ENCODE measurements around the gene DMXL2. TPM values are rescaled to one million over a fixed set of nuclear protein-coding genes. Genes with fewer than 3 reads are reported as not detected.
"Not testable (repeated sequence)": the region's sequence is repeated elsewhere in the genome, so short reads cannot be mapped to it uniquely, and the experiment has no call there.

DMXL2 gene, protein sequence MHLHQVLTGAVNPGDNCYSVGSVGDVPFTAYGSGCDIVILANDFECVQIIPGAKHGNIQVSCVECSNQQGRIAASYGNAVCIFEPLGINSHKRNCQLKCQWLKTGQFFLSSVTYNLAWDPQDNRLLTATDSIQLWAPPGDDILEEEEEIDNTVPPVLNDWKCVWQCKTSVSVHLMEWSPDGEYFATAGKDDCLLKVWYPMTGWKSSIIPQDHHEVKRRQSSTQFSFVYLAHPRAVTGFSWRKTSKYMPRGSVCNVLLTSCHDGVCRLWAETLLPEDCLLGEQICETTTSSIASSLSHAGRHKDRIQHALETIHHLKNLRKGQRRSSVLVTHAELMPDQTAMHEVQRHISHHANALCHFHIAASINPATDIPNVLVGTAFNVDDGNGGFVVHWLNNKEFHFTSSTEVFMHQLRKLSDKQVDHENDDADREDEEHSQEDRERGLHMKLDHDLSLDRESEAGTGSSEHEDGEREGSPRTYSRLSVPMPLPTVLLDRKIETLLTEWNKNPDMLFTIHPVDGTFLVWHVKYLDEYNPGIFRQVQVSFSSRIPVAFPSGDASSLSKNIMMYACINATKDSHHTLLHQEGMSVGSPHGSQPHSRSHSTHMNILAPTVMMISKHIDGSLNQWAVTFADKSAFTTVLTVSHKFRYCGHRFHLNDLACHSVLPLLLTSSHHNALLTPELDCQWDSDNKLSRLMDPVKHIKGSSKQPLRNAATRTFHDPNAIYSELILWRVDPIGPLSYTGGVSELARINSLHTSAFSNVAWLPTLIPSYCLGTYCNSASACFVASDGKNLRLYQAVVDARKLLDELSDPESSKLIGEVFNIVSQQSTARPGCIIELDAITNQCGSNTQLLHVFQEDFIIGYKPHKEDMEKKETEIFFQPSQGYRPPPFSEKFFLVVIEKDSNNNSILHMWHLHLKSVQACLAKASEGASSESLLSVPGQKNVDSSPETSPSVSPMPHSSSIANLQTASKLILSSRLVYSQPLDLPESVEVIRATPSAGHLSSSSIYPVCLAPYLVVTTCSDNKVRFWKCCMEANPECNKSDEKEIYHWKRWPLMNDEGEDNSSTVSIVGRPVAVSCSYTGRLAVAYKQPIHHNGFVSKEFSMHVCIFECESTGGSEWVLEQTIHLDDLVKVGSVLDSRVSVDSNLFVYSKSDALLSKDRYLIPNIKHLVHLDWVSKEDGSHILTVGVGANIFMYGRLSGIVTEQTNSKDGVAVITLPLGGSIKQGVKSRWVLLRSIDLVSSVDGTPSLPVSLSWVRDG (N-terminal part only)
- 32.8 and 37.8 TPM in 2 replicates for total RNA-seq (2014; rRNA removed; shearing (Covaris generic))

DNA sequence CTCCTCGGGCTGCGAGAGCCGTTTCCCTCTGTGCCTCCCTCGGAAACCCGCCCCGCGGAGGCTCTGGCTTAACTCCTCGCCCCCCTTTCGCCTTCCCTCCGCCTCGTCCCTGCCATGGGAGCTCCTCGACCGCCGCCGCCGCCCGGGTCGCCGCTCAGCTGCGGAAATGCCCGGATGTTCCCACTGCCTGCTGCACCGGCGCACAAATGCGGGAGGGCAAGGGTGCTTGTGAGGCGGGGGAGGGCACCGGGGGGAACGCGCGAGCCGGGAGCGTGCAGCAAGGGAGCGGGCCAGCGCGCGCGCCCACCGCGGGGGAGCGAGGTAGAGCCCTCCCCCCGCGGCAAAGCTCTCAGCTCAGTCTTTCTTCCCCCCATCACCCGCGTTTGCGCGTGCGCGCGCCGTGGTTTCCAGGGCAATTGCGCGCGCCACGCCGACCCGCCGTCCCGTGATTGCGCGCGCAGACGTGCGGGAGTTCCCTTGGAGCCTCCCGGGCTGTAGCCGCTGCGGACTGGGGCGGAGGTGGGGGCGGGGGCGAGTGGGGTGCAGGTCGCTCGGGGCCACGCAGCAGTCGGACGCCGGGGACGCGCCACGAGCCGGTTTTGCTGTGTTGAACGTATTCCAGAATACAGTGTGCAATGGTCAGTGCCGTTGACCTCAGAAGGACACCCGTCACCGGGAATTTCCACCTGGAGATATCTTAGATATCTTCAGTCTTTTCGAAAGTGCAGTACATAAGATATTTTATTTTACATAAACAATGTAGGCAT, at the start of gene DMXL2:
DMXL2 (minus strand) TSS at position 168 of the 767 bp plus-strand sequence. CDS start 226 bp downstream, outside the sequence.
- peak; percentile 89 for DNase-seq (ENCODE audit: low read depth)

DNA sequence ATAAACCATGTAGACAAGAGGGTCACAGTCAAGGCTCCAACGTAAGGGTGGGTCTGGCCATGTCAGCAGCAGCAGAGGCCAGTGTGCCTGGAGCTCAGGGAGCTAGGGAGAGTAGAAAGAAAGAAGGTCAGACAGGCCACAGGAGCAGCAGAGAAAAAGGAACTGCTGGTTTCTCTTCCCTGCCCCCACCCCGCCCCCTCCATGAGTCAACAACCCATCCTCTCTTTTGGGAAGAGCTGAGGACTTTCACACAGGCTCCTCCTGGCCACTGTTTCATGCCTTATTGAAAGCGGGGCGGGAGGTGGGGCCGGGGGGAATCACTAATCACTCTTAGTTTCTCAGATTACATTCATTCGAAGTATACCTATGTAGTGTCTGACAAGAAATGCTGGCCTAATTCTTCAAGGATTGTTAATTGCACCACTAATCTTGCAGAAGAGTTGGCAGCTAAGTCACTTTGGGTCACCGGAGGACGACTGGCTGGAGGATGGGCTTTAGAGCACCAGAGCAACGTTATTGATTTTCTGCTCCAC, 49.6 kb upstream of the DMXL2 start:
- DNase-seq (ENCODE audit: low read depth), result no peak

DNA sequence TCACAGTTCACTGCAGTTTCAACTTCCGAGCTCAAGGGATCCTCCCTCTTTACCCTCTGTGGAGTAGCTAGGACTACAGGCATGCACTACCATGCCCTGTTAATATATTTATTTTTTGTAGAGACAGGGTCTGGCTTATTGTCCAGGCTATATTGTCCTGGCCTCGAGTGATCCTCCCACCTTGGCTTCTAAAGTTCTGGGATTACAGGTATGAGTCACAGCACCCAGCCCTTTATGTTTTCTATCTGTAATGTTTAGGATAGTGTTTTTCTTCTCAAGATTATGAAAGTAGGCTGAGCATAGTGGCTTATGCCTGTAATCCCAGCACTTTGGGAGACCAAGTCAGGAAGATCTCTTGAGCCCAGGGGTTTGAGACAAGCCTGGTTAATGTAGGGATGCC, 46.8 kb upstream of the DMXL2 start:
- DNase-seq (ENCODE audit: low read depth), result no peak

DNA sequence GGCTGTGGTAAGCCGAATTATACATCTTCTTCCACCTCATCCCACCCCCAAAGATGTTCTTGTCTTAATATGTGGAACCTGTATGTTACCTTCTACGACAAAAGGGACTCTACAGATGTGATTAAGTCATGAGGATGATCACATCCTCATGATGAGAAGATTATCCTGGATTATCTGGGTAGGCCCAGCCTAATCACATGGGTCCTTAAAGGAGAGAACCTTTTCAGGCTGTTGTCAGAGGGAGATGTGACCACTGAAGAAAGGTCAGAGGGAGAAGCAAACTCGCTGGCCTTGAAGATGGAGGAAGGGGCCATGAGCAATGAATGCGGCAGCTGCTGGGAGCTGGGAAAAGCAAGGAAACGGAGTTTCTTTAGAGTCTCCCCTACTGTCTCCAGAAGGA, 45.9 kb upstream of the DMXL2 start:
- DNase-seq (ENCODE audit: low read depth), result no peak

DNA sequence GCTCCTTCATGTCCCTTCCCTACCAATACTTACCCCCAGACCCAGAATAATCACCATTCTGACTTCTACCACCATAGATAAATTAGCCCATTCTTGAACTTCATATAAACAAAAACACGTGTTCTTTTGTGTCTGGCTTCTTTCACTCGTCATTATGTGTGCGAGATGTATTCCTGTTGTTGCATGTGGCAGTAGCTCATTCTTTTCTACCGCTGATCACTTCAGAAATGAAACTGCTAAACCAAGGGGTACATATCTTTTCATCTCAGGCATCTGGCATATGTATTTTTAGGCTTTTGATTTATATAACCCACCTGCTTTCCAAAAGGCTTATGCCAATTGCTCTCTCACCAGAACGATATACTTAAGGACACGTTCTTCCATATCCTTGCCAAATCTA, 44.9 kb upstream of the DMXL2 start:
- DNase-seq (ENCODE audit: low read depth), result no peak

DNA sequence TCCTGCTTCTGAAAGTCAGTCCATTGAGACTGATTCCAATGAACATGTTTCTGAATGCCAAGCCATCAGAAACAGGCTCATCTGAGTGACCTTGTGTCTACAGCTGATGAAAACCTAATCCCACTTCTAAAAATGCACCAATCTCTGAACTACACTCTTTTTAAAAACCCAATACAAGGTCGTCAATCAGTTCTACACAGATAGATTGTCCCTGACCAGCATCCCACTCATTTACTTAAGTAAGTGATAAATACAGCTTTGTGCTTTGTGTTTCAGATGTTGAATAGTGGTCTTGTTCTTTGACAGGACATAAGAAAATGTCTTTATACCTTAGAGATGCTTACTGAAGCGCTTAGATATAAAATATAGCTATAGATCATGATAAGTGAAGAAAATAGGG, 38.5 kb upstream of the DMXL2 start:
- no peak for DNase-seq (ENCODE audit: low read depth)

DNA sequence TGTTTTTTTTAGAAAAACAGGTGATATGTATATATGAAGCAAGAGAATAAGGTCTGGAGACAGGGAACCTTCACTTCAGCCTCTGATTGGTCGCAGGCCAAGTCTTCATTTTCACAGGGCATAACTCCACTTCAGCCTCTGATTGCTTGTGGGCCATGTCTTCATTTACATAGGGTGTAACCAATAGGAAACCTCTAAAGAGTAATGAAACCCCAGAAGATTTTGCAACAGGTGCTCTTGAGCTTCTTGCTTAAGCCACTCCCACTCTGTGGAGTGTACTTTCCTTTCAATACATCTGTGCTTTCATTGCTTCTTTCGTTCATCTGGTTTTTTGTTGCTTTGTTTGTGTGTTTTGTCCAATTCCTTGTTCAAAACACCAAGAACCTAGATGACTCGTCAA, 36.1 kb upstream of the DMXL2 start:
- no peak for DNase-seq (ENCODE audit: low read depth)

DNA sequence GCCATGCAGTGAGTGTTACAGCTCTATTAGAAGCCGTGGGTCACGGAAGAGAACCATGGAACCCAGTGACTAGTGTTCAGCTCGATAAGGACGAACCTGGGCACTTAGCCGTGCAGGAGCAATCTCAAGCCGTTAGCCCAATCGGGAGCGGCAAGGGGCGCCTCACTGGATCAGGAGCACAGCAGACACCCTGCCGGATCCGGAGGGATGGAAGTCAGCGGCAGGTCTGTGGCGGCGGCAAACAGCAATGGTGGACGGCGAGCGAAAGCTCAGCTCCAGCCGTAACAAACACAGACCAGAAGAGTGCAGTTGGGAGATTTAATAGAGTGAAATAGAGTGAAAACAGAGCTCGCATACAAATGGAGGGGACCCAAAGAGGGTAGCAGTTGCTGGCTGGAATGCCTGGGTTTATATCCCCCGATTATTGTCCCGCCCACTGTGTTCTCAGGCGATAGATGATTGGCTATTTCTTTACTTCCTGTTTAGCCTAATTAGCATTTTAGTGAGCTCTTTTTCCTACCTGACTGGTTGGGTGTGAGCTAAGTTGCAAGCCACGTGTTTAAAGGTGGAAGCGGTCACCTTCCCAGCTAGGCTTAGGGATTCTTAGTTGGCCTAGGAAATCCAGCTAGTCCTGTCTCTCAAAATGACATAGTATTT, 33.0 kb upstream of the DMXL2 start:
- not testable (repeated sequence) for DNase-seq (ENCODE audit: low read depth)

DNA sequence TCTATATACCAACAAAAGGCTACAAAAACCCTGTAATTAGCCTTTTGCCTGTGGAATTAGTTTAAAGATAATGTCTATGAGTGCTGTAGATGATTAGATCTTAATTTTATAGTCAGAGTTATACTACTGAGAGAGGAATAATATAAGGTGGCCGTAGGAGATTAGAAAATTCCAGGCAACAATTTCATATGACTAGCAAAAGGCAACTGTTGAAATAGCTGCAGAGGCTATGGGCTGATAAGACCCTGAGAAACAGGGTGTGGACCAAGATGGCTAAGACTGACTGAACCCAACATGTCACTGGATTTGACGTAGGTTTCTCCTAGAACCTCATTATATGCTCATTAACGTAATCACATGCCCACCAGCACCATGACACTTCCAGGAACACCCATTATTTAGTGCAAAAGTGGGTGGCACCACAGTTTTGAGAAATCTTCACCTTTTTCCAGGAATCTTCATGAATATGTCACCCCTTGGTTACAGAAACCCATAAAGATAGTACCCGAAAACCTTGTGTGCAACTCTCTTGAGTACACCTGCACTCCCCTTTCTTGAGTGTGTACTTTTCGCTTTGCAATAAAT, 29.6 kb upstream of the DMXL2 start:
- no peak for DNase-seq (ENCODE audit: low read depth)

DNA sequence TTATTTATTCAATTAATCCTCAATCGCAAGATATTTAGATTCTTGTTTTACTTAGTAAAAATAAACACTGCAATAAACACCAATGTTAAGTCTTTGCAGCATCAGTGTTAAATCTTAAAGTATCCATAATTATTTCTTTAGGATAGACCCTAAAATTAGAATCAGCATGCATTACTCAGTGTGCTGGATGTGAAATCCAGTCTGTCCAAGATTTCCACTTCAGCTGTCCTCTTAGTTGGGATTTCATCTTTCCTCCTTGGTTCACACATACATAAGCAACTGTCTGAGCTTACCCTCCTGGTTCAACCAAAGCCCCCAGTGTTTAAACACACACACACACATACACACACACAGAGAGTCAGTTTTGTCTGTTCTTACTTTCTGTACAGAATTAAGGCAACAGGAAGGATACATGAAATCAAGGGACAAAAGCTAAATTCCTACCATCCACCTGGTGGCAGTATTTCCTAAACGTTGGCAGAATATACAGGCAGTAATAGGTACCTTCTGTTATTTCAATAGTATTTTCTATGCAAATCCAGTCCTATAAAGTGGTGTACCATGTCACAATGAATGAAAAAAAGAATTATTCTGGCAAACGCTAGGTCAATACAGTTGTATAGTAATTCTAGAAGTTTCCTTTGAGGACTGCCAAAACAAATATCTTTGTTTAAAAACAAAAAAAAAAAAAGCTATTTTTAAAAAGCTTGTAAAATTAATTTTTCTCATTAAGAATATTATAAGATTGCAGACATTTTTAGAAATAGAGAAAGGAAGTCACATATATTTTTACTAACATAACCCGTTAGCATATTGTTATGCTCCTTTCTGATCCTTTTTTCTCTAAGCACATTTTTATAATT, 27.3 kb upstream of the DMXL2 start:
- peak; percentile 73 for DNase-seq (ENCODE audit: low read depth)

DNA sequence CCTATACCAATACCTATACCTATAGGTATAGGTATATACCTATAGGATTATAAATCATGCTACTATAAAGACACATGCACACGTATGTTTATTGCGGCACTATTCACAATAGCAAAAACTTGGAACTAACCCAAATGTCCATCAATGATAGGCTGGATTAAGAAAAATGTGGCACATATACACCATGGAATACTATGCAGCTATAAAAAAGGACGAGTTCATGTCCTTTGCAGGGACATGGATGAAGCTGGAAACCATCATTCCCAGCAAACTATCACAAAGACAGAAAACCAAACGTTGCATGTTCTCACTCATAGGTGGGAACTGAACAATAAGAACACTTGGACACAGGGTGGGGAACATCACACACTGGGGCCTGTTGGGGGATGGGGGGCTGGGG, 26.1 kb upstream of the DMXL2 start:
- DNase-seq (ENCODE audit: low read depth), result not testable (repeated sequence)

DNA sequence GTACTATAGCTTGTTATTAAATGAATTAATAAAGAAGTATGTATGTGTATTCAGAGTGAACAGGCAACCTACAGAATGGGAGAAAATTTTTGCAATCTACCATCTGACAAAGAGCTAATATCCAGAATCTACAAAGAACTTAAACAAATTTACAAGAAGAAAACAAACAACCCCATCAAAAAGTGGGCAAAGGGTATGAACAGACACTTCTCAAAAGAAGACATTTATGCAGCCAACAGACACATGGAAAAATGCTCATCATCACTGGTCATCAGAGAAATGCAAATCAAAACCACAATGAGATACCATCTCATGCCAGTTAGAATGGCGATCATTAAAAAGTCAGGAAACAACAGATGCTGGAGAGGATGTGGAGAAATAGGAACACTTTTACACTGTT, 25.5 kb upstream of the DMXL2 start:
- DNase-seq (ENCODE audit: low read depth), result not testable (repeated sequence)

DNA sequence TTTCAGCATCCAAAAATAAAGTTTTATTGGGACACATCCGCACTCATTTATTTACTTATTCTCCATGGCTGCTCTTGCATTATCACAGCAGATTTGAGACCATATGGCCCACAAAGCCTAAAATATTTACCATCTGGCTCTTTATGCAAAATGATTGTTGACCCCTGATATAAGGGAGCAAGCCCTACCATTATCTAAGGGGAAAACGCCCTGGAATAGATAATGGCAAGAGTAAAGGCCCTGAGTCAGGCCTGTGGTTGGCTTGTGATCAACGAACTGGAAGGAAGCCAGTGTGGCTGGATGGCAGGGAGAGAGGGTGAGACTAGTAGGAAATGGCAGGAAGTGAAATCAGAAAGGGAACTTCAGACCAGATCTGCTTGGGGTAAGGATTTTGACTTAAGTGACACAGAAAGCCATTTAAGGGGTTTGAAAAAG, 24.6 kb upstream of the DMXL2 start:
- DNase-seq (ENCODE audit: low read depth), result peak; percentile 90

DNA sequence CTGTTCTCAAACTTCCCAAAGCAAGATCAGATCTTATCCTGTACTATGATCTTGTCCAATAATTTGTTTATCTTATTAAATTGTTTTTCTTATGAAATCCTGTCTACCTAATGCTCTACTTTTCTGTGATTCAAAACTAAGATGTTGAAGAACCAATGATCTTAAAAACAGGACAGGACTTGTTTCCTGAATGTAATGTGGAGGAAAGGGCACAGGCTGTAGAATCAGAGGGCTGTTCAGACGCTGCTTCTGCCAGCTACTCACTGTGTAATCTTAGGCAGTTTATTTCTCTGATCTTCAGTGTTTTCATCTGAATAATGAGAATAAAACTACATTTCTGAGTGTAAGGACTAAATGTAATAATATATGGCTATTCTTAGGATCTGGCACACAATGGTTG, 20.1 kb upstream of the DMXL2 start:
- DNase-seq (ENCODE audit: low read depth), result no peak

DNA sequence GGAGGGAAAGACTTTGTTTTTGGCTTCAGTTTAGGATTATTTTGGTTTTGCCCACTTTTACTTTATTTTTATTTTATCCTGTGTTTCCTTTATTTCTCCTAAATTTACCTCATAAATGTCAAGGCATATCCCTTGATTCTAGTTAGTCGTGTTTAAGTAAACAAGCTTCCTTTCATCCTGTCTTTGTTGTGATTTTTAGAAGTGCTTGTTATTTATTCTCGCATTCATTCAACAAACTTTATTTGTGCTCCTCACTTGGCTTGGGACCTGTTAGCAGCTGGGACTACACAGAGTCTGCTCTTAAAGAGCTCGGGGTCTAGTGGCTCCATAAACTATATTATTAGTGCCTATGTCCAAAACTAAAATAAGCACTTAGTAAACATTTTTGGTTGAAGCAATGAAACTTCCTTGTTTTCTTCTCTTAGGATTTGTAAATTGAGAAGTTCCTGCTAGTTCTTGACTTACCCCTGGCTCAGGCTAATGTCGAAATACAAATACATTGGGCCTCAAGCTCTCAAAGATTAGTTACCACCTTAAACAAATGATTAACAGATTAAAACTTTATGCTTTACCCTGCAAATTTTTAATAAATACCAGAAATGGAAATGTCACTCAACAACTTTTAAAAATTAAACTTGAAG, 19.0 kb upstream of the DMXL2 start:
- DNase-seq (ENCODE audit: low read depth), result no peak

DNA sequence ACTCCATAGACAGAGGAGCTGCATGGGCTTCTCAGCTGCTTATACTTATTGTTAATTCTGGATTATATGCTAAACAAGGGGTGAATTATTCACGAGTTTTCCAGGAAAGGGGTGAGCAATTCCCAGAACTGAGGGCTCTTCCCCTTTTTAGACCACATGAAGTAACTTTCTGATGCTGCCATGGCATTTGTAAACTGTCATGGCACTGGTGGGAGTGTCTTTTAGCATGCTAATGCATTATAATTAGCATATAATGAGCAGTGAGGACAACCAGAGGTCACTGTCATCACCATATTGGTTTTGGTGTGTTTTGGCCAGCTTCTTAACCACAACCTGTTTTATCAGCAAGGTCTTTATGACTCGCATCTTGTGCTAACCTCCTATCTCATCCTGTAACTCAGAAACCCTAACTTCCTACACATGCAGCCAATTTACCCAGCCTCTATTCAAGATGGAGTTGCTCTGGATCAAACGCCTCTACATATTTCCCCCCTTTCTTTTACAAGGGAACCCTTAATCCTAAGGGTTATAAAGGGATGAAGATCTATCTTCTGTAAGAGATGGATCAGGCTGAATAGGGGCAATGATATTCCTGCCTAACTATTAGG, 12.1 kb upstream of the DMXL2 start:
- DNase-seq (ENCODE audit: low read depth), result peak; percentile 30

DNA sequence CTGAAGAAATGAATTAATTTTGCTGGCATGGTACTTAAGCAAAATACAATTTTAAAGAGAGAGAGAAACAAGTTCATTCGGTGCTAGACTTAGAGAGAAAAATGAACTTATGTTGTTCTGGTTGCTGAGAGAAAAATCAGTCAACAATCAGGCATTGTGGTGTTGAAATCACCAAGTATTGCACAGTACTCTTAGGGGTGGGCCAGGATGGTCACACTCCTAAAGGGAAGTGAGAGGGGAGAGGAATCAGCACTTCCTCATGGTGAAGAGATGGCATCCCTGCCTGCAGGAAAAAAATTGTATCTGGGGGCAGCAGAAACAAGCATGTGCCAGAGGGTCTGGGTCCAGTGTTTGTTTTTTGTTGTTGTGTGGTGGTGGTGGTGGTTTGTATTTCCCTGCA, 7.0 kb upstream of the DMXL2 start:
- no peak for DNase-seq (ENCODE audit: low read depth)

DNA sequence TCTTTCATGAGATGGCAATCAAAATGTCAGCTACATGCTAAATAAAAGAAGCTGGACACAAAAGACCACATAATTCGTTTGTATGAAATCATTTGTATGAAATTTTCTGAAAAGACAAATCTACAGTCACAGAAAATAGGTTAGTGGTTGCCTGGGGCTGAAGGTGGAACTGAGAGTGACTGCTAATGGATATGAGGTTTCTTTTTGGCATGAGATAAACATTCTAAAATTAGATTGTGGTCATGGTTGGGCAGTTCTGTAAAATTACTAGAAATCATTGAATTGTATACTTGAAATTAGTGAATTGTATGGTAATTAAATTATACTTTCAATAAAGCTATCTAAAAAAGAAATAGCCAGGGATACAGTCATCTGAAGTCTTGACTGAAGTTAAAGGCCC, 2.7 kb upstream of the DMXL2 start:
- peak; percentile 27 for DNase-seq (ENCODE audit: low read depth)
